Activated B cell treated with CpG ODN at 0.5 μM for 24 hours (primary cell): ENCODE measurements around the gene PTH1R. TPM values are rescaled to one million over a fixed set of nuclear protein-coding genes. Genes with fewer than 3 reads are reported as not detected.

Experiments used
- ATAC-seq: fragments of 200-7000 bp; cut with Tn5 transposase; one replicate; pipeline ENCODE4 v1.10.0; 2021; ENCODE audit warnings: low read depth, mild to moderate bottlenecking, moderate library complexity
- CTCF ChIA-PET: fragments of 350-600 bp; sonication (Branson Sonifier 250); formaldehyde crosslinking; loops from one replicate; lab custom pipeline; 2021; ENCODE audit warnings: antibody characterized with exemption; lab: Charles Lee
- POLR2A ChIA-PET: fragments of 350-600 bp; sonication (Branson Sonifier 250); formaldehyde crosslinking; loops from one replicate; lab custom pipeline; 2021; ENCODE audit warnings: antibody characterized with exemption; lab: Charles Lee
- DNase-seq: peaks from one replicate; pipeline ENCODE4 v3.0.0; 2022
- H3K27ac Mint-ChIP-seq: one replicate; pipeline ENCODE4 v1.8.0; 2020; ENCODE audit warnings: mixed read lengths
- H3K27me3 Mint-ChIP-seq: one replicate; pipeline ENCODE4 v1.8.0; 2021; ENCODE audit warnings: mixed read lengths
- H3K36me3 Mint-ChIP-seq: one replicate; pipeline ENCODE4 v1.8.0; 2021; ENCODE audit warnings: low read depth, mixed read lengths
- H3K4me1 Mint-ChIP-seq: one replicate; pipeline ENCODE4 v1.8.0; 2021; ENCODE audit warnings: mixed read lengths
- H3K4me3 Mint-ChIP-seq: one replicate; pipeline ENCODE4 v1.8.0; 2020; ENCODE audit warnings: mild to moderate bottlenecking, mixed read lengths
- H3K9me3 Mint-ChIP-seq: one replicate; pipeline ENCODE4 v1.8.0; 2020; ENCODE audit warnings: mixed read lengths
- intact Hi-C: fragments of 100-400 bp; cut with micrococcal nuclease; formaldehyde crosslinking; loops from one replicate; pipeline ENCODE4 v1.15.1; 2024
- total RNA-seq: library from RNA; stranded (reverse); gene quantifications from 2 replicates; pipeline ENCODE4 v1.2.3, GENCODE V29; 2022
- TF ChIP-seq, protein P1 (sequence below): fragments of 200-600 bp; IDR thresholded peaks from one replicate; pipeline ENCODE4 v1.8.0; 2022; ENCODE audit warnings: antibody characterized with exemption, mild to moderate bottlenecking

Gene PTH1R
- total RNA-seq, 1 donor from 2014 or later = not detected

DNA sequence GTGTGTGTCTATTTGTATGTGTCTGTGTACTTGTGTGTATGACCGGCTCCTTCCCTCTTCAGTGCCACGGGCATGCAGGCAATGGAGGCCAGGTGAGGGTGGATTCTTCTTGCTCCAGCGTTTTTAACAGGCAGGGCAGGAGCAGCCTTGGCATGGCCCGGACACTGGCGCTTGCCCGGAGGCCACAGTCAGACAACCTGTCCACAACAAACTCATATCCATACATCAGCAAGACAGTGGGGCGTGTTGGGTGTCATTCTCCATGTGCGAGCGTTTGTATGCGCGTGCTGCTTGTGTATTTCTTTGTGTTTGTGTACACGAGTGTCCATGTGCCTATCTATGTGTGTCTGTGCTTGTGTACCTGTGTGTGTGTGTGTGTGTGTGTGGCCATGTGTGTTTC, 29.8 kb downstream of the PTH1R start:
- ChIA-PET CTCF (no interaction called here), POLR2A (no interaction called here)
- intact Hi-C loops = no loop called here
- Mint-ChIP-seq H3K9me3 (no peaks in the 10 kb centered on the region), H3K36me3 (no peaks in the 10 kb centered on the region), H3K27ac (no peak overlapping the region), H3K27me3 (no peaks in the 10 kb centered on the region), H3K4me1 (peaks cover 7% of the 10 kb centered on the region), H3K4me3 (no peak overlapping the region)
- TF ChIP-seq, protein P1, sequence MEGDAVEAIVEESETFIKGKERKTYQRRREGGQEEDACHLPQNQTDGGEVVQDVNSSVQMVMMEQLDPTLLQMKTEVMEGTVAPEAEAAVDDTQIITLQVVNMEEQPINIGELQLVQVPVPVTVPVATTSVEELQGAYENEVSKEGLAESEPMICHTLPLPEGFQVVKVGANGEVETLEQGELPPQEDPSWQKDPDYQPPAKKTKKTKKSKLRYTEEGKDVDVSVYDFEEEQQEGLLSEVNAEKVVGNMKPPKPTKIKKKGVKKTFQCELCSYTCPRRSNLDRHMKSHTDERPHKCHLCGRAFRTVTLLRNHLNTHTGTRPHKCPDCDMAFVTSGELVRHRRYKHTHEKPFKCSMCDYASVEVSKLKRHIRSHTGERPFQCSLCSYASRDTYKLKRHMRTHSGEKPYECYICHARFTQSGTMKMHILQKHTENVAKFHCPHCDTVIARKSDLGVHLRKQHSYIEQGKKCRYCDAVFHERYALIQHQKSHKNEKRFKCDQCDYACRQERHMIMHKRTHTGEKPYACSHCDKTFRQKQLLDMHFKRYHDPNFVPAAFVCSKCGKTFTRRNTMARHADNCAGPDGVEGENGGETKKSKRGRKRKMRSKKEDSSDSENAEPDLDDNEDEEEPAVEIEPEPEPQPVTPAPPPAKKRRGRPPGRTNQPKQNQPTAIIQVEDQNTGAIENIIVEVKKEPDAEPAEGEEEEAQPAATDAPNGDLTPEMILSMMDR = no peak
- ATAC-seq = no peak
- peak; percentile 2 for DNase-seq

DNA sequence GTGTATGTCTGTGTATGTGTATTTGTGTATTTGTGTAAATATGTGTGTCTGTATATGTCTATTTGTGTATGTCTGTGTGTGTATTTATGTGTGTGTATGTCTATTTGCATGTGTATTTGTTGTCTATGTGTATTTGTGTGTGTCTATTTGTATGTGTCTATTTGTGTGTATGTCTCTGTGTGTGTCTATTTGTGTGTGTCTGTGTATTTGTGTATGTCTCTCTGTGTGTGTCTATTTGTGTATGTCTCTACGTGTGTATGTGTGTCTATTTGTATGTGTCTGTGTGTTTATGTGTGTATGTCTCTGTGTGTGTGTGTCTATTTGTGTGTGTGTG, 30.4 kb downstream of the PTH1R start:
- H3K4me1 Mint-ChIP-seq = peaks cover 7% of the 10 kb centered on the region
- no peaks in the 10 kb centered on the region for H3K36me3 Mint-ChIP-seq
- DNase-seq (no peak), ATAC-seq (no peak)
- no peaks in the 10 kb centered on the region for H3K9me3 Mint-ChIP-seq
- H3K27me3 Mint-ChIP-seq = no peaks in the 10 kb centered on the region
- ChIA-PET CTCF (no interaction called here), POLR2A (no interaction called here)
- intact Hi-C loops = loop anchor here (2.0 kb wide), 1 partner anchor 419 kb away; no protein-coding TSS in a partner anchor
- TF ChIP-seq, protein P1 = no peak
- H3K27ac Mint-ChIP-seq = no peak overlapping the region
- no peak overlapping the region for H3K4me3 Mint-ChIP-seq

DNA sequence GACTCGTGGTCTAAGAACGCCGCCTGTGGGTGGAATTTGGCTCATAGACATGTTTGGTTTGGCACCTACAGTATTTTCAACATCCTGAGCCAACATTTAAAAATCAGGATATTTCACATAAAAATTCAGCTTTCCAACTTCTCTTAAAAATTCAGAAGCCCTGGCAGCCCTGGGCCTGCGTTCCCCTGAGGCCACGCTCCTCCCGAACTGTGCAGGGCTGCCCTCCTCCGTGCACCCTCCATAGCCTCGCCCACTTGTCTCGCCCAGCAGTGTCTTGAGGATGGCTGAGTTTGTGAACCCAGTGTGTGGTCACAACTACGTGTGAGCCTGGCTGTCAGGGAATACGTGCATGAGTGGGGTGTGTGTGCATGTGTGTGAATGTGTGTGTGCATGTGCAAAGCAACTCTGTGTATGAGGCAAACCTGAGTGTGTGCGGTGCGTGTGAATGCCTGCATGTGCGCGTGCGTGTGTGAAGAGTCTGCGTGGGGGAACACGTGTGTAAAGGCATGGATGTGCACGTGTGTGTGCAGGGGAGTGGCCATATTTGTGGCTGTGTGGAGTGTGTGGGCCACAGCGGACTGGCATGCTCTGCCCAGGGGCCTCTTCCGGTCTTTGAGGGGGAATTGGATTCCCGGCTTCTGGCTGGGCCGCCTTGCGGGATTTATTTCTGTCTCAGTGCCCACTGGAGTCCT, 30.9 kb downstream of the PTH1R start:
- TF ChIP-seq, protein P1 = no peak
- intact Hi-C loops = loop anchor here (2.0 kb wide), 1 partner anchor 420 kb away; no protein-coding TSS in a partner anchor
- Mint-ChIP-seq H3K27me3 (no peaks in the 10 kb centered on the region), H3K9me3 (no peaks in the 10 kb centered on the region), H3K36me3 (no peaks in the 10 kb centered on the region), H3K4me1 (peaks cover 7% of the 10 kb centered on the region), H3K4me3 (no peak overlapping the region), H3K27ac (no peak overlapping the region)
- no peak for ATAC-seq
- CTCF ChIA-PET = interaction anchor here (1.5 to 1.9 kb wide), 7 partner anchors 11 to 206 kb away, joined by 4 to 14 read pairs (median 9); no protein-coding TSS in a partner anchor
- peak; percentile 11 for DNase-seq
- POLR2A ChIA-PET = interaction anchor here (1.1 kb wide), 1 partner anchor 108 kb away, joined by 4 read pairs; no protein-coding TSS in a partner anchor

DNA sequence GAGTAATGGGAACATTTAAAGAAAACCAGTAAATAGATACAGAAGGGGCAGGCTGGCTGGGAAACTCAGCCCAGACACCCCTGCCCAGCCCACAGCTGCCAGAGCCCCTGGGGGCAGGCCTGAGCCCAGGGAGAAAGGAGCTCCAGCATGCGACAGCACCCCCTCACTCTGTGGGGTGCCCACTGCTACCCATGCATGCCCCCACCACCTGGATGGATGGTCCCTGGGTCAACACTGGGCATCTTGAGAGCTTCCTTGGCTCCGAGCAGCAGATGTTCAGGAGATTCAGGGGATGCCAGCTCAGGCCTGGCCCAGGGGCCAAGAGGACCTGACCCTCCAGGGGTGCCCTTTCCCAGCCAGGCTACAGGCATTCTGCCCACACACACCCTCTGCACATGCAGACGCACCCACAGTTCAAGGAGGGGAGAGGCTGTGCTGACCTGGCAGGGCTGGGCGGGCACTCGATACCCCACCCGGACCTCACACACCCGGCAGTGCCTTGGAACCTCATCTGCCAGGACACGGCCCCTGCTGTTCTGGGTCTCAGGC, 31.5 kb downstream of the PTH1R start:
- no peak for DNase-seq
- Mint-ChIP-seq H3K36me3 (no peaks in the 10 kb centered on the region), H3K9me3 (no peaks in the 10 kb centered on the region), H3K27me3 (no peaks in the 10 kb centered on the region), H3K4me1 (peaks cover 7% of the 10 kb centered on the region), H3K27ac (no peak overlapping the region), H3K4me3 (no peak overlapping the region)
- CTCF ChIA-PET = interaction anchor here (0.7 to 1.9 kb wide), 27 partner anchors 10 to 258 kb away, joined by 3 to 14 read pairs (median 4); no protein-coding TSS in a partner anchor
- POLR2A ChIA-PET = interaction anchor here (0.9 to 1.4 kb wide), 5 partner anchors 16 to 108 kb away, joined by 3 to 4 read pairs (median 4); partner anchors contain the start of gene CCDC12
- TF ChIP-seq, protein P1 = no peak
- ATAC-seq = no peak
- intact Hi-C loops = loop anchor here (1.0 to 2.0 kb wide), 3 partner anchors 43 to 420 kb away; no protein-coding TSS in a partner anchor

DNA sequence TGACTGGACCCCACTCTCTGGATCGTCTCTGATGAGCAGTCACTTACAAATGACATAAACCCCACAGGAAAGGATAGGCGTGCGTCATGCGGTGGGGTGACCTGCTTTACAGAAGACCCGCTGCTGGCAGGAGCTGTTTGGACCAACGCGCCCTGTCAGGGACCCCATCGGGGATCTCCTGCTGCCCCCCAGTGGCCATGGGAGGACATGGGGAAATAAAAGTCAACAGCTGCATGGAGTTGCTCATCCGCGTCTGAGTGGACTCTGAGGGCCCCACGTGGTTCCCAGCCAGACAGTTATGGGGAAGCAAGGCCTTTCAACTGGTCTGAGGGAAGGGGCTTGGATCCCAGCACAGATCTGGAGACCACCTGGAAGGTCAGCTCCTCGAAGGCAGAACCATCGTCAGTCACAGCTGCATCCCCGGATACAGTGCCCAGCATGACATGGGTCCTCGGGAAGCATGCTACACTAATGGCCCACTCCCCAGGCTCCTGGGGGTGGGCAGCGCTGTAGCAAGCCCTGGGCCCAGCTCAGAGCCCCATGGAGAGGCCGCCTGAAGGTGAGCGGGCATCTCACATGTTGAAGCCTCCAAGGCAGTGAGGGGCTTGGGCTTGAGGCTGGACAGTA, 32.1 kb downstream of the PTH1R start:
- POLR2A ChIA-PET = interaction anchor here (0.9 to 1.4 kb wide), 5 partner anchors 15 to 107 kb away, joined by 3 to 4 read pairs (median 4); partner anchors contain the start of gene CCDC12
- Mint-ChIP-seq H3K9me3 (no peaks in the 10 kb centered on the region), H3K36me3 (no peaks in the 10 kb centered on the region), H3K4me1 (peaks cover 7% of the 10 kb centered on the region), H3K27ac (no peak overlapping the region), H3K27me3 (no peaks in the 10 kb centered on the region), H3K4me3 (no peak overlapping the region)
- intact Hi-C loops = loop anchor here (1.0 to 2.0 kb wide), 3 partner anchors 43 to 421 kb away; no protein-coding TSS in a partner anchor
- TF ChIP-seq, protein P1 = peak; percentile 44
- DNase-seq (peak; percentile 68), ATAC-seq (peak; percentile 91)
- CTCF ChIA-PET = interaction anchor here (0.6 to 1.9 kb wide), 28 partner anchors 10 to 258 kb away, joined by 3 to 14 read pairs (median 4); no protein-coding TSS in a partner anchor
